Suppressor macrophage (primary cell): ENCODE measurements around the gene DTNB.
"Not testable (repeated sequence)": the region's sequence is repeated elsewhere in the genome, so short reads cannot be mapped to it uniquely, and the experiment has no call there.

Experiments
- DNase-seq, 4 experiments: peaks; one replicate each; pipeline ENCODE4 v3.0.0-alpha.2; 2020 to 2022
- total RNA-seq, 17 experiments: gene quantifications; one replicate each; lab custom pipeline; 2026; ENCODE audit warnings: mixed read lengths in 6 of 17, inconsistent platforms in 3 of 17; lab: John Stamatoyannopoulos, UW

The DTNB gene
- total RNA-seq = 1.6 to 11.3 (median 7.3) reads per million in 17 experiments

DNA sequence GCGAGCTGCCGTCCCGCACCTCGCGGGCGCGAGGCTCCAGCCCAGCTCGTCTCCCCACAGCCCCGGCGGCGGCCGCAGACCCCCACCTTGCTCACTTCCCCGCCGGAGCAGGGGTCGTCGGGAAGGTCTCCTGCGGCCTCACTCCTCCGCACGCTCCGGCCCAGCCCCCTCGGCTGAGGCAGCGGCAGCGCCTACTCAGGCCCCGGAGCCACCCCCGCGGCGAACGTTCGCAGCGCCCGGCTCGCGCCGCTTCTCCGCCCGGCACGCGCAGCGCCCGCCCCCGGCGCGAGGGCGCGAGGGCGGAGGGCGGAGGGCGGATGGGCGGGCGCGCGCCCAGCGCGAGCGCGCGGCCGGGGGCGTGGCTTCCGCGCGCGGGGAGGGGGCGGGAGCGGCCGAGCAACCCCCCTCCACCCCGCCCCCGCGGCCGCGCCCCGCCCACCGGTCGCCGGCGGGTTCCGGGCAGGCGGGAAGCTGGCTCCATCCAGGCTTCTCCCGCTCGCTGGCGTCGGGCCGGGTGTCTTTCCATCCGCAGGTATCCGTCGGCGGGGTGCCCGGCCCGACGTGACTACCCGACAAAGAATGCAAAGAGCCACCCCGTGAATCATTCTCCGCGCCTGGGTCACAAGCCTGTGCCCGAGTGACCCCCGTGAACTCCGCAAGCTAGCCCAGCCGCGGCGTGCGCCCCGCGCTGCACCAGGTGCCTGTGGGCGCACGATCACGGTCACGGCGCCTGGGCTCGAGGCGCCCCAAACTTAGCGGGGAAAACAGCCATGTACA lies at the start of gene DTNB:
Gene DTNB, minus strand, starts transcription at position 278 of the 777 bp plus-strand sequence. CDS start 20,917 bp downstream, outside the sequence.
- peak; percentile 66 to 93 (median 79) for DNase-seq

DNA sequence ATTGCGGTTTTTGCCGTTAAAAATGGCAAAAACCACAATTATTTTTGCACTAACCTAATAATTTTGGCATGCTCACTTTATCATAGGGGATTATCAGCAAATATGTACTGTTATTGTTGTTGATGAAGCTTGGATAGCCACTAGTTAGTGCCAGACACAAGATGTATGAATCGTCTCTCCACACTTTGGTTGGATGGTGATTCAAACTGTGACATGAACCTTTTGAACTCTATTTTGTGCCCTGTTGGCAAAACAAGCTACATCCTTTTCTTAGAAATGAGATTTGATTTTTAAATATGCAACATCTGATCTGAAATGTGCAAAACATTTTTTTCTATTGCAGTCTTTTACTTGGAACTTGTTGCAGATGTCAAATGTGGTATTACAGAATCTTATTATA lies 48.8 kb upstream of the DTNB start:
- DNase-seq = no peak

DNA sequence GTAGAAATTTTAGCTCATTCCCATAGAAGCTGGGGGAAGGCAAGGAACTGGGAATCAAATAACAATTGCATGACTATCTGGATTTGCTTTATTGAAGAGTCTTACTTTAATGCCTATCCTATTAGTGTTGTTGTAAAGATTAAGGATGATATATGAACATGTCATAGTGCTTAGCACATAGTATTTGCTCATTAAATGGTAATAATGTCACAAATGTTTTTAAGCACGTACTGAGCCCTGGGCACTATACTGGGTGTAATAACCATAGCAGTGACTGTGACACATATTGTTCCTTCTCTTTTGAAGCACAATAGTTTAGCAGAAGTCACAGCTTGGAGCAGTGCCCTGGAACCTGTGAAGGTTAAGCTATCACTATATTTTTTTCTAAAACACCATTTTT lies 47.2 kb upstream of the DTNB start:
- no peak for DNase-seq

DNA sequence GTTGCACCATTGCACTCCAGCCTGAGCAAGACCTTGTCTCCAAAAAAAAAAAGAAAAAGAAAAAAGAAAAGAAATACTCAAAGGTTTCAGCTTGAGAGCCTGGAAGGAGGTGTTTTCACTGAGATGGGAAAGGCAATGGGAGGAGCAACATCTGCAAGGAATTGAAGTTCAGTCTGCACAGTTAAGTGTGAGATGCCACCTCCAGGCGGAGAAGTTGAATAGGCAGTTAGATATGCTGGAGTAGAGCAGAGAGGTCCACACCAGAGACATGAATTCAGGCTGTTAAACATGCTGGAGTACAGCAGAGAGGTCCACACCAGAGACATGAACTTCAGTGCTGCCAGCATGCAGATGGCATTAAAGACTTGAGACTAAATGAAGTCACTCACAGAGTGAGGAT lies 41.4 kb upstream of the DTNB start:
- no peak for DNase-seq

DNA sequence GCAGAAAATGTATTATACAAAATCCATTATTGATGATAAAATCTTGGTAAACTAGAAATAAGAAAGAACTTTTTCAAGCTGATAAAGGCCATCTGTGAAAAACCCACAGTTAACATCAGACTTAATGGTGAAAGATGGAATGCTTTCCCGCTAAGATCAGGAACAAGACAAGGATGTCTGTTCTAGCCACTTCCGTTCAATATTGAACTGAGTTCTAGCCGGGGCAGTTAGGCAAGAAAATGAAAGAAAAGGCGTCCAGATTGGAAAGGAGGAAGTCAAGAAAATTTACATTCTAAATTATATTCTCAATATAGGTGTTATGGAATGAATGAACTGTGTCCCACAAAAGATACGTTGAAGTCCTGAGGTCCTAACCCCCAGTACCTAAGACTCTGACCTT lies 39.1 kb upstream of the DTNB start:
- DNase-seq = peak; percentile 17 to 38 (median 27)

DNA sequence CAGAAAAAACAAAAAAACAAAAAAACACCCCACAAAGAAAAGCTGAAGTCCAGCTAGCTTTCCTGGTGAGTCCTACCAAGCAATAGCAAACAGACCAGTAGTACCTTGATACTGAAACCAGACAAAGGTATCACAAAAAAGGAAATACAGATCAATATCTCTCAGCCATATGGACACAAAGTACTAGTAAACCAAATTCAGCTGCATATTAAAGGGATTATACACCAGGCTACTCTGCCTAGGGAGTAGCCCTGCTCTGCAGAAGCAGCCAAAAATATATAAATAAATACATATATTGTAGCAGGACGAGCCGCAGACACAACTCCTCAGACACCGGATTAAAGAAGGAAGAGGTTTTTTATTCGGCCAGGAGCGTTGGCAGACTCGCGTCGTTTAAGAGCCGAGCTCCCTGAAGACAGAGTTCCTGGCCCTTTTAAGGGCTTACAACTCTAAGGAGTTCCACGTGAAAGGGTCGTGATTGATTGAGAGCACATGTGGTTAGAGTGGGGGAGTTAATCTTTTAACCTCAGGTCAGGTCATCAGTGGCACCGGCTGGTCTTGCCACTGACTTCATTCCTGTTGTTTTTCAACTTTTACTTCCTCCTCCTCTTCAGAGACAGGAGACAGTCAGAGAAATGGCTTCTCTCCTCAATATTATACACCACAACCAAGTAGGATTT lies 38.4 kb upstream of the DTNB start:
- DNase-seq = peak; percentile 45 to 72 (median 61)

DNA sequence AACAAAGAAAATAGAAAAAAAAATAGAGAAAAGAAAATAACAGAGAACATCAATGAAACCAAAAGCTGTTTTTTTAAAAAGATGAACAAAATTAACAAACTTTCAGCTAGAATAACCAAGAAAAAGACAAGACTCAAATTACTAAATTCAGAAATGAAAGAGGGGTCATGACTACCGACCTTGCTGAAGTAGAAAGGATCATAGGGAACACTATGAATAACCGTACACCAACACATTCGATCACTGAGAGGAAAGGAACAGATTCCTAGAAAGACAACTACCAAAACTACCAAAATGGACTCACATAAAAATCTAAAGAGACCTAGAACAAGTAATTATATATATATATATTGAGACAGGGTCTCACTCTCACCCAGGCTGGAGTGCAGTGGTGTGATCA lies 37.4 kb upstream of the DTNB start:
- no peak for DNase-seq

DNA sequence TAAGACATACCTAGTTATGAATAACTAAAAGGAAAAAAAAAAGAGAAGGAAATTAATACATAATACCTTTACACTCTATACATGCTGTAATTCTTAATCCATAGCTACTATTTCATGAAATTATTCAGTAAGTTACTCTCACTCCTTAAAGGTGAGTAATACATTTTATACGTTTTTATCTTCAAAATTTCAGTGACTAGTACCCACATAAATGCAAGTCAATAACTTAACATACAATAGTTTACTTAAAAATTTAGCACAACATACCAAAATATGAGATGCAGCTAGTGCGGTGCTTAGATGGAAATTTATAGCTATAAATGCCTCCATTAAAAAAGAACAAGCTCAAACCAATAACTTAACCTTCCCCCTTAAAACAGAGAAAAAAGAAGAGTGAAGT lies 36.0 kb upstream of the DTNB start:
- DNase-seq = no peak

DNA sequence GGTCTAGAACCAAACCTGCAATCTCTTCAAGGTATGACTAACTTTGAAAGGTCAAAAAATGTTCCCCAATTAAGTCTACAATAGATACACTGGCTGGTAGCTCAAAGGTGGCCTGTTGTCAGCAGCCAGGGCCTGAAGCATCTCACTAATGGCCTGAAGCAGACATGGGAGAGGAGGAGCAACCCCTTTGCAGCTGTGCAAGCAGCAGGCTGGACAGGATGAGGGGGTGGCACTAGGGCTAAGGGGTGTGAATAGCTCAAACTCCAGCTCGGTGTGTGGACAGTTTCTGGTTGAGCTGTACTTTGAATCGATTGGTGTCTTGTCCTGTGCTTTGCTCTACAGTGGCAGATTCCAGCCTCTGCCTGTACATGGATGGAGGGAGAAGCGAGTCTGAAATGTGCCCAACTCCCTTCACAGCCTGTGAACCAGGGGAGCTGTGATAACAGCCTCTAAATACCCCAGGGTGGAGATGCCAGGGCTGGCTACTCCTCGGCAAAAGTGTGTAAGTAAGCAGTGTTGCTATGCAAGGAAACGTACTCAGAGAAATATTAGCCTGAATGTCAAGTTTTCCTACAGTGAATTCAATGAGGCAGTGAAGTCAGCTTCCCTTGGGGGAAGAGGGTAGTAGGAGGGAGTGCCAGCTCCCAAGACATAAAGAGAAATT lies 34.7 kb upstream of the DTNB start:
- DNase-seq = no peak

DNA sequence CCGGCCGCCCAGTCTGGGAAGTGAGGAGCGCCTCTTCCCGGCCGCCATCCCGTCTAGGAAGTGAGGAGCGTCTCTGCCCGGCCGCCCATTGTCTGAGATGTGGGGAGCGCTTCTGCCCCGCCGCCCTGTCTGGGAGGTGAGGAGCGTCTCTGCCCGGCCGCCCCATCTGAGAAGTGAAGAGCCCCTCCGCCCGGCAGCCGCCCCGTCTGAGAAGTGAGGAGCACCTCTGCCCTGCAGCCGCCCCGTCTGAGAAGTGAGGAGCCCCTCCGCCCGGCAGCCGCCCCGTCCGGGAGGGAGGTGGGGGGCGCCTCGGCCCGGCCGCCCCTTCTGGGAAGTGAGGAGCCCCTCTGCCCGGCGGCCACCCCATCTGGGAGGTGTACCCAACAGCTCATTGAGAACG lies 32.2 kb upstream of the DTNB start:
- not testable (repeated sequence) for DNase-seq

DNA sequence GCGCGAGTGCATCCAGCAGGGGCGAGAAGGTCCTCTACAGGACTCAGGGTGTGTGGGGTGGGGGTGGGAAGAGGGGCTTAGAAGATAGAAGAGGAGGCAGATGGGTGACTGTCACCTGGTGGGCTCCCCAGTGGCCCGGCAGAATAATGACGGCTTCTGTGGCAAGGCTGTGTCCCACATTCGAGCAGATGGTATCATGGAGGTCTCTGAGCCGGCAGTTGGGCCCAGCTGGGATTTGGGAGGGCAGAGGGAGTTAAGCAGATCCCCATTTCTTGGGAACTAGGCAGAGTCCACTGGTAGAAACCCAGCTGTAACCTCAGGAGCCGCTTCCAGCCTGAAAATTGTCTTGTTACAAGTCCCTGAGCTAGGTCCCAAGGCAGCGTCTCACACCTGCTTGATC lies 28.4 kb upstream of the DTNB start:
- DNase-seq = no peak

DNA sequence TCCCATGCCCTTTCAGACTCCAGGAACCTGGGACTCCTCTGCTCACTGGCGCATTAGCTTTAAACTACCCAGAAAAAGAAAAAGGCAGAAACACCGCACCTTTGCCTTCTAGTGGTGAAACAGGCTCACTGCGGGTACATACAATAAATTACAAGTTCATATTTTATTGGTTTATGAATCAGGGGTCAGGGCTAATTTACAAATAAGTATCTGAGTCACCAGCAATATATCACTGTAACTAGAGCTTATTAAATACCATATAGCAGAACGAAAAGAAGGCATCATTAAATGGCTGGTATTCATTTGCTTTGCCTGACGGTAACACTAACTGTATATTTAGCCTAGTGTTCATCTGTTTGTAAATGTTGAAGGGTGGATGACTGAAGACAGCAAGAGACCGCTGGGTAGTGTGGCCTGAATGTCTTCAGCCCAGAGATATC lies 26.9 kb upstream of the DTNB start:
- DNase-seq = peak; percentile 33 to 54 (median 40)

DNA sequence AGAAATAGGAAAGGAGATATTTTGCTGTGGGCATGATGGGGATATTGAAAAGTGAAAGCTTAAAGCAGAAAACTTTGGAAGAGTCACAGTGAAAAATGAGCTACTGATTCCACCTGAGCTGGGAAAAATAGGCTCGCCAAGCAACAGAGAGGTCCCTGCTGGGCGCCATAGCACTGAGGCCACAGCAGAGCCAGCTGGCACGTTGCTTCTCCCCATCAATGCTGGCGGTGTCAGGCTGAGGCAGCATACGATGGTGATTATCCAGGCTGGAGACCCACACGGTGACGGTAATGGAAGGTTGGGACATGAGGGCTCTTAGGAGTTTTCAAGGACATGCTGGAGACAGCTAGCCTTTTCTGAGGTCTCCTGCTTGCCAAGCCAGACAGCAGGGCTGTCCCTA lies 25.8 kb upstream of the DTNB start:
- DNase-seq = no peak

DNA sequence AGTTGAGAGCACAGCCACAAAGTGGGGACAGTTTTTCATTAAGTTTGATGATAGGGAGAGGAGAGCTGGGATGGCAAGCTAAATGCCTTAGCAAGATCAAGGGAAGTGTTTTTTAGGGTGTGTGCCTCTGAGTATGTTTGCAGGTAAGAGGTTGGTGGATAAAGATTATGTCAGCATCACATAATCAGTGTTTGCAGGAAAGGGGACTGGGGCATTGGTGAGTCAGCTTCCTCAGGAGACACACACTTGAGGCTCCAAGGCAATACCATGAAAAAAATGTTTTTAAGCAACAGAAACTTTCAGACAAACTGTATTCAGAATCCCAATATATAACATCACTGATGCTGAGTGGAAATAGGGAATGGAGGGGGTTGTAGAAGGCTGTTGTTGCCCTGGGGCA lies 25.4 kb upstream of the DTNB start:
- DNase-seq = no peak

DNA sequence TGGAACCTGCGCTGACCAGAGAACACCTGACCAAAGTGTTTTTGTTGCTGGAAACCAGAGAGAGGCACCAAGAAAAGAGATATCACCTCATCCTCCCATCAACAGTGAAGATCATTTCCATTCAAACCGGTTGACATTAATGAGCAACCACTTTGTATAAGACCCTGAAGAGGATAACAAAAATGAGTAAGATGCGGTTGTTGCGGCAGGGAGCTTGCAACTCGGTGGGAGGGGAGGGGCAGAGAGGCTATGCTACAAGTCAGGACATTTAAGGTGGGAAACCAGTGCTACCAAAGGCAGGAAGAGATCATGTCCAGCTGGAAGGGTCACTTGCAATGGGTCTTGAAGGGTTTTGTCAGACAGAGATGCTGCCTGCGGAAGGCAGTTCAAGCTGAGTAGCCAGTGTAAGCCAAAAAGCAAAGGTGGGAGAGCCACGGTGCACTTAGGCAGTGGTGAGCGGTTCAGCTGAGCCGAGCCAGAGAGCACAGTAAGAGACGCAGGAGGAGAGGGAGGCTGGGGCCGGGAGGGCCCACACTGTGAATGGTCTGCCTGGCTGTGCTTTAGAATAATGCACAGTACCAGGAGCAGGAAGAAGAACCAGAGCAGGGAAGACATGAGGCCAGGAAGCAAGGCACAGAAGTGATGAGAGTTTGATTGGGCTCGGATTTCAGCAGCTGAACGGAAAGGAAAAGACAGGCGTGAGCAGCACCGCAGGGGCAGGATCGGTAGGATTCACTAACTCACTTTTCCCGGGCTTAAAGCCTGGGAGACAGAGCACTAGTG lies 24.4 kb upstream of the DTNB start:
- no peak for DNase-seq

DNA sequence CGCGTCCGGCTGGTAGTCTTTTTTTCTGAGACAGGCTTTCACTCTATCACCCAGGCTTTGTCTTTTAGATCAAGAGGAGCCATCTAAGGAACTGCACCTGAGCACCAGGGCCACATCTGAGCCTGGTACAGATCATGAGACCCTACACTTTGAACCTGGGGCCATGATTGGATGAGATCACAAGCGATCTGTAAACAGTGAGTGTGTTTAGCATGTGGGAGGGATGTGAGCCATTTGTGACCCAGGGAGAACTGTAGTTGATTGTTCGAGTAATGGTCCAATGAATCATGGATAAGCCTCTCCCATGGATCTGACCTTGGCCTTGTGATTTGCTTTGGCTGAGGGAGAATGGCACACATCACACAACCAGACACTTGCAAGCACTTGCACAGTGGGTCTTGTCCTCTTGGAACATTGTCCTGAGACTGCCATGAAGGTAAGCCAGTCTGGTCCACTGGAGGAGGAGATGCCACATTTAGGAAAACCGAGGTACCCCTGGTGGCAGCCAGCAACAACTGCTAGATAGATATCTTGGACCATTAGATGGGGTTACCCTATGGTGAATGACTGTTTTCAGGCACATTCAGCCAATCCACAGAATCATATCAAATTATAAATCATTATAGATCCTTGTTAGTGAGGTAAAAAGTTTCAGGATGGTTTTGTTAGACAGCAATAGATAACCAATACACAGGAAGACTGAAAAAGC lies 19.5 kb upstream of the DTNB start:
- DNase-seq = no peak

DNA sequence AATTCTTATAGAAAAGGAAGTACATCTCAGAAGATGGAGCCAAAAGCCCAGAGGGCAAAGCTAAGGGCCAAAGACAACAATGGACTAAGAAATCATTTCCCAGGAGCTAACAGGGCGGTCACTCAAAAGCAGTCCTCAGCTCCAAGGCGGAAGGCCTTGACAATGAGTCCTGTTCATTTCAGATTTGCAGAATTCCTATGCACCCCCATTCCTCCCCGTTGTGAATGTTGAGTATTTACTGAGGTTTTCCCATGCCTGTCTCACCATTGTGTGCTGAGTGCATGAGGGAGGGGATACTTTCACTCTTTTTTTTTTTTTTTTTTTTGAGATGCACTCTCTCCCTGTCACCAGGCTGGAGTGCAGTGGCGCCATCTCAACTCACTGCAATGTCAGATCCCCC lies 18.8 kb upstream of the DTNB start:
- DNase-seq = no peak

DNA sequence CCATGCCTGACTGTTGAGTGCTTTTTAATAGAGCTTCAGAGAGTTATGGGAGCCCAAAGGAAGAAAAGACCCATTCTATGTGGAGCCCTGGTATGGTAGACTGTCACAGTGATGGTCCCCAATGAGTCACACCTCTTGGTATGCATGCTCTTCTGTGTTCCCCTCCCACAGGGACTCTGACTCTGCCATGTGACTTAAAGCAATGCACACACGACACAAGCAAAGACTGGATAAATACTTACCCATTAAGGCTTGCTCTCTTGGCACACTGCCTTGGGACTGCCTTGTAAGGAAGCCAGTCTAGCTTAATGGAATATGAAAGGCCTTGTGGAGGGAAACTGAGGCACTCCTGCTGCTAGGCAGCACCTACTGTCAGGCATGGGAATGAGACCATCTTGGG lies 16.7 kb upstream of the DTNB start:
- DNase-seq = peak; percentile 18 to 46 (median 26)

DNA sequence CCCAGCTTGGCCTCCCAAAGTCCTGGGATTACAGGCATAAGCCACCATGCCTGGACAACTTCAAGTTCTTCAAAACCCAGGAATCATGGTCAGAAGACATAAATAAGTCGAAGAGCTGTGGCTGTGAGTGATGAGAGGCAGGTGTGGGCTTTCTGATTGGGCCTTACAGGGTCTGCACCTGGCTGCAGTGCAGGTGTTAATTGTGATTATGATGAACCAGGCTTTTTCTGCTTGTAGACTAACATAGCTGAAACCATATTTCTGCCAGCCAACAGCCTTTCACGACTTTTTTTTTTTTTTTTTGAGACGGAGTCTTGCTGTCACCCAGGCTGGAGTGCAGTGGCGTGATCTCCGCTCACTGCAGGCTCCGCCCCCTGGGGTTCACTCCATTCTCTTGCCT lies 14.9 kb upstream of the DTNB start:
- DNase-seq = no peak

DNA sequence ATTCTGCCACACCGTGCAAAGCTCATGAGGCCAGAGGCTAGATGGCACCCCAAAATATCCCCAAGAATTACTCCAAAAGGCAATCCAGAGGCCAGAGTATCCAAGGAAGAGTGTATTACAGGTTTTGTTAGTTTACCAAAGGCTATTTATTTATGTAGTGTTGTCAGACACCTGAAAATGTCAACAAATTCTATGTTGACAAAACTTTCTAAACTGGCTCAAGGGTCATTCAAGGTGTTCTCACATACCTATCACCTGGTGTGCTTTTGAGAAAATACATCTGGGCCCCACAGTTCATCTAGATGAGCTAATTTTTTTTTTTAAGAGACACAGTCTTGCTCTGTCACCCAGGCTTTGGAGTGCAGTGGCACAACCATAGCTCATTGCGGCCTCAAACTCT lies 12.4 kb upstream of the DTNB start:
- DNase-seq = no peak

DNA sequence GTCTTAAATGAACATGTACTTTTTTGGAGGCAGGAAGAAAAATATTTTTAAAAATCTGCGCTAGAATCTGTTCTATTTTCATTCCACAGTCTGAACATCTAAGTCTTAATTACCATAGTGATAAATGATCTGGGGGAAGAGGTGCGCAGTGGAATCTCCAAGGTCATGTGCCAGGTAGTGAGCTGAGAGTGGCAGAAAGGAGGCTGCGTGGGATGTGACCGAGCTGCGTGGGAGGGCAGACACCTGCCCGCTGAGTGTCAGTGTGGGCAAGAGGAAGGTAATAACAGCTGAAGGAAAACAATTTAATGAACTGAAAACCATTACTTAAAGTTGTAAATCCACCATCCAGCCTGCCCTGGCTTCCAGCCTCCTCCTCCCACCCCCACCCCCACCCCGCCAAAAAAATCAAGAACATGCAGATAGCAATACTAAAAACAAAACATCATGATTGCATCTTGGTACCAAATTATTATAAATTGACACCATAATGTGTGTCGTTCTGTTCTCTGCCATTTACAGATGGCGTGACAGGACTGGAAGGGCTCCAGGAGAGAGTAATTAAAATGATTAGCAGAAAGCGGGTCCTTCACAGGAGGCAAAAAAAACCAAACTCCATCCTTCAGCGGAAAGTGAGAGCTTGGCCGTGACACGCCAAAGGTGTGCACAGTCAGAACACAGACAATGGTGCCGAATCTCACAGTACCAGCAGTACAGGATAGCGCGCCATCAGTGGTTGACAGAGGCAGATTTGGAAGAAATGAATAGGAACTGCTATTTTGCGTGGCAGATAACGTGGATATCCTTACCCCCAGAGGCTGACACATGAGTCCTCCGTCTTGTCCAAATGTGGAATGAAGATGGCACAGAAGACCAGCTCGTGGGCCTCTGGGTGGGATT lies 11.4 kb upstream of the DTNB start:
- DNase-seq = no peak
